ENCODE results near the gene LAMA5.

- TF ChIP-seq CEBPB (IDR thresholded peaks at IDR 0.05) (no peak), EGR1 (IDR thresholded peaks at IDR 0.05) (no peak), EP300 (IDR thresholded peaks at IDR 0.05; ENCODE audit: borderline replicate concordance) (0 out of 2 replicates have a peak, but pooled peaks have one; percentile 7), REST (IDR thresholded peaks at IDR 0.05; ENCODE audit: low read depth) (no peak), TEAD4 (IDR thresholded peaks at IDR 0.05) (no peak), TCF12 (IDR thresholded peaks at IDR 0.05; ENCODE audit: low read depth) (no peak), RAD21 (IDR thresholded peaks at IDR 0.05; ENCODE audit: low read depth) (no peak), NFIC (IDR thresholded peaks at IDR 0.05) (no peak), MAX (IDR thresholded peaks at IDR 0.05) (no peak), TAF1 (IDR thresholded peaks at IDR 0.05; ENCODE audit: low read depth) (no peak)
These were observed 12.9 kb downstream of the LAMA5 start for GRCh38 chr20:62354031-62354808.
